Peyer's patch (tissue), 4 donors: Measurements from ENCODE around the gene ARHGAP24. TPM values are rescaled to one million over a fixed set of nuclear protein-coding genes. Genes with fewer than 3 reads are reported as not detected.
"Not testable (repeated sequence)": the region's sequence is repeated elsewhere in the genome, so short reads cannot be mapped to it uniquely, and the experiment has no call there.

Experiments
- DNase-seq, 3 donors: peaks; one replicate each; pipeline ENCODE4 v3.0.0-alpha.2; 2017 to 2019
- H3K27ac ChIP-seq, 4 donors: fragments of 200-600 bp; sonication (generic); one replicate each; pipeline ENCODE4 v1.5.1; 2016 to 2019
- H3K27me3 ChIP-seq, 2 donors: fragments of 200-600 bp; sonication (generic); one replicate each; pipeline ENCODE4 v1.5.1; 2019
- H3K36me3 ChIP-seq, 3 donors: fragments of 200-600 bp; sonication (generic); one replicate each; pipeline ENCODE4 v1.5.1; 2016 to 2019
- H3K4me1 ChIP-seq, 4 donors: fragments of 200-600 bp; sonication (generic); one replicate each; pipeline ENCODE4 v1.5.1; 2016 to 2019
- H3K4me3 ChIP-seq, 4 donors: fragments of 200-600 bp; sonication (generic); 1 replicate in 3 of 4; 2 replicates in 1 of 4; pipeline ENCODE4 v1.5.1; 2016 to 2019; ENCODE audit warnings: mild to moderate bottlenecking in 1 of 4
- H3K9me3 ChIP-seq, 4 donors: fragments of 200-600 bp; sonication (generic); one replicate each; pipeline ENCODE4 v1.5.1; 2016 to 2019; ENCODE audit warnings: mild to moderate bottlenecking in 1 of 4
- POLR2A ChIP-seq, 2 donors: fragments of 450-650 bp; IDR thresholded peaks; one replicate each; pipeline ENCODE4 v1.5.1; 2017; ENCODE audit warnings: antibody characterized with exemption in 2 of 2, mild to moderate bottlenecking in 2 of 2, moderate library complexity in 2 of 2
- total RNA-seq, 4 donors: library from RNA; depleted of rRNA; stranded (reverse); fragments of >200 nt; gene quantifications; one replicate each; pipeline ENCODE4 v1.1.0, GENCODE V29; 2016
- TF ChIP-seq, protein P1 (sequence below), 6 experiments: fragments of 450-650 bp in 4 of 6; fragments of 200-600 bp in 2 of 6; sonication (generic) in 1 of 6; IDR thresholded peaks; one replicate each; pipeline ENCODE4 v1.5.1; 2017 to 2019; ENCODE audit warnings: antibody characterized with exemption in 6 of 6, mild to moderate bottlenecking in 3 of 6, moderate library complexity in 1 of 6

ARHGAP24 gene
- total RNA-seq, 4 donors from 2014 or later = 4.7 to 330 (median 20.0) TPM

DNA sequence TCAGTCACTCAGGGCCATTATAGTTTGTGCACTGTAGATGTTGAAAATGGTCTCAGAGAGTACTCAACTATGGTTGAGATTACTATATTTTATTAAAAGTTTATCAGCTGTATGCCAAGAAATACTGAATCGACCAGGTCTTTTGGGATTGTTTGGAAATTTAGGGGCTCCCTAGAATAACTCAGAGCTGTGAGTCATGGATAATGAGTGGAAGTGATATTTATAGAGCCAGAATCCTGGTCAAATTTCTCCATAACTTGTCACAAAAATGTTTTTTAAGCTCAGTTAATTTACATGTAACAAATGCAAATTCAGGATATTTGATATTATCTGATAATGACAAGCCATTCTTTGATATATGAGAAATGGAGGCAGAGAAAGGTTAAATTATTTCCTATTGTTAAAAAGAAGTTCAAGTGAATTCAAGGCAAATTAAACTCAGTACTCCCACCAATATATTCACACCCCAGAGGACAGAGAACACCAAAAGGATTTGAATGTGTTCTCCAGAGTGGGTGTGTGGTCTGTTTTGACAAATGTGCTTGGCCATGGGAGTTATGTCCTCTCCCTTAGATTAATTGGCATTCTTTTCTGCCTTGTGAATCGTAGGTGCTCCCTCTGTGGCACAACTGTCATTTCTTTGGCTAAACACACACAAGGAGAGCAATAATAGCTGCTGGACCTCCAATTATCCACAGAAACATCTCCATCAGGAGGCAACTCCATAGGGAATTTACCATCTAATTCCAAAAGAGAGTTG, 37.7 kb downstream of the ARHGAP24 start:
- Histone ChIP-seq H3K36me3 (no peaks in the 10 kb centered on the region), H3K27ac (no peak overlapping the region), H3K9me3 (no peaks in the 10 kb centered on the region), H3K4me1 (no peaks in the 10 kb centered on the region), H3K27me3 (no peaks in the 10 kb centered on the region), H3K4me3 (no peak overlapping the region)
- DNase-seq = no peak
- TF ChIP-seq POLR2A (IDR thresholded peaks at IDR 0.05) = no peak

DNA sequence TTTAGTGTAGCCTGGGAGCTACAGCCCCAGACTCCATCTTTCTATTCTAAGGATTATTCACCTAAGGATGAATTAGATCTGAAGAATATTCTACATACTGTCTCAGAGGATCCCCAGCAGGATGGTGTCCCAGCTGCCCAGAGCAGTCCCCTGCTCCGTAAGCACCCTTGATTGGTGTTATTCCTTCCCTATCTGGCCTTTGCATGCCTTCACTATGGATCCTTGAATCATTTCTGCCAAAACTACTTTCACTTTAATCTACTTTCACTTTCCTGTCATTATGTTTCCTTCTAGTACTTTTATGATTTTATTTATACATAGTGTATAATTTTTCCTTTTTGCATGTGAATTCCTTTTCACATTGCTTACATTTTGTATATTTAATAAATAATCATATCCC, 39.2 kb downstream of the ARHGAP24 start:
- TF ChIP-seq, protein P1, sequence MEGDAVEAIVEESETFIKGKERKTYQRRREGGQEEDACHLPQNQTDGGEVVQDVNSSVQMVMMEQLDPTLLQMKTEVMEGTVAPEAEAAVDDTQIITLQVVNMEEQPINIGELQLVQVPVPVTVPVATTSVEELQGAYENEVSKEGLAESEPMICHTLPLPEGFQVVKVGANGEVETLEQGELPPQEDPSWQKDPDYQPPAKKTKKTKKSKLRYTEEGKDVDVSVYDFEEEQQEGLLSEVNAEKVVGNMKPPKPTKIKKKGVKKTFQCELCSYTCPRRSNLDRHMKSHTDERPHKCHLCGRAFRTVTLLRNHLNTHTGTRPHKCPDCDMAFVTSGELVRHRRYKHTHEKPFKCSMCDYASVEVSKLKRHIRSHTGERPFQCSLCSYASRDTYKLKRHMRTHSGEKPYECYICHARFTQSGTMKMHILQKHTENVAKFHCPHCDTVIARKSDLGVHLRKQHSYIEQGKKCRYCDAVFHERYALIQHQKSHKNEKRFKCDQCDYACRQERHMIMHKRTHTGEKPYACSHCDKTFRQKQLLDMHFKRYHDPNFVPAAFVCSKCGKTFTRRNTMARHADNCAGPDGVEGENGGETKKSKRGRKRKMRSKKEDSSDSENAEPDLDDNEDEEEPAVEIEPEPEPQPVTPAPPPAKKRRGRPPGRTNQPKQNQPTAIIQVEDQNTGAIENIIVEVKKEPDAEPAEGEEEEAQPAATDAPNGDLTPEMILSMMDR (IDR thresholded peaks at IDR 0.05) = no peak
- TF ChIP-seq POLR2A (IDR thresholded peaks at IDR 0.05) = no peak
- no peak for DNase-seq
- Histone ChIP-seq H3K4me3 (no peak overlapping the region), H3K36me3 (no peaks in the 10 kb centered on the region), H3K9me3 (no peaks in the 10 kb centered on the region), H3K27ac (peak overlapping the region in 1 of 4 donors; percentile 10), H3K27me3 (no peaks in the 10 kb centered on the region), H3K4me1 (no peaks in the 10 kb centered on the region)

DNA sequence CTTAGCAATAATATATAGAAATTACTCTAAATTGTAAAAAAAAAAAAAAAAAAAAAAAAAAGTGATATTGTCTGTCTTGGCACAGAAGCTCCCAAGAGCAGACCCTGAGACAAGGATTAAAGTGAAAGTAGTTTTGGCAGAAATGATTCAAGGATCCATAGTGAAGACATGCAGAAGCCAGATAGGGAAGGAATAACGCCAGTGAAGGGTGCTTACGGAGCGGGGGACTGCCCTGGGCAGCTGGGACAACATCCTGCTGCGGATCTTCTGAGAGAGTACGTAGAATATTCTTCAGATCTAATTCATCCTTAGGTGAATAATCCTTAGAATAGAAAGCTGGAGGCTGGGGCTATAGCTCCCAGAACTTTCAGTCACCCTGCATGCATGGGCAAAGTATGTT, 39.8 kb downstream of the ARHGAP24 start:
- H3K9me3 ChIP-seq = no peaks in the 10 kb centered on the region
- H3K4me3 ChIP-seq = no peak overlapping the region
- H3K27me3 ChIP-seq = no peaks in the 10 kb centered on the region
- no peaks in the 10 kb centered on the region for H3K4me1 ChIP-seq
- no peak overlapping the region for H3K27ac ChIP-seq
- DNase-seq = no peak
- TF ChIP-seq, protein P1 (IDR thresholded peaks at IDR 0.05) = no peak
- no peak for TF ChIP-seq POLR2A (IDR thresholded peaks at IDR 0.05)
- no peaks in the 10 kb centered on the region for H3K36me3 ChIP-seq

DNA sequence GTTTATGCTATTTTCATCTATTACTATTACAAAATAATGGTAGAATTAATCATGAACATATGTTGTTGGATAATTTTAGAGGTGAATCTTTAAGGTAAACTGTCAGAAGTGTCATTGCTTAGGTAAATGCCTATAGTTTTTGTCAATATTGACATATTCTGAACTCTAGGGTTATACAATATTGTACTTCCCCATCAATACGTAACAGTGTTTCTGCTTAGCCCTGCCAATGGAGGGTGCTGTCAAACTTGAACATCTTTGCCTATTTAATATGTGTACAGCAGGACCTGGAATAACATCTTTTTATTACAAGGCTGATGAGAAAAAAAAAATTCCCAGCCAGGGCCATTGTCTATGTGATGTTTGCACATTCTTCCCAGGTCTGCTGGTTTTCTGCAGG, 40.8 kb downstream of the ARHGAP24 start:
- TF ChIP-seq, protein P1 (IDR thresholded peaks at IDR 0.05) = no peak
- TF ChIP-seq POLR2A (IDR thresholded peaks at IDR 0.05) = no peak
- no peaks in the 10 kb centered on the region for H3K27me3 ChIP-seq

DNA sequence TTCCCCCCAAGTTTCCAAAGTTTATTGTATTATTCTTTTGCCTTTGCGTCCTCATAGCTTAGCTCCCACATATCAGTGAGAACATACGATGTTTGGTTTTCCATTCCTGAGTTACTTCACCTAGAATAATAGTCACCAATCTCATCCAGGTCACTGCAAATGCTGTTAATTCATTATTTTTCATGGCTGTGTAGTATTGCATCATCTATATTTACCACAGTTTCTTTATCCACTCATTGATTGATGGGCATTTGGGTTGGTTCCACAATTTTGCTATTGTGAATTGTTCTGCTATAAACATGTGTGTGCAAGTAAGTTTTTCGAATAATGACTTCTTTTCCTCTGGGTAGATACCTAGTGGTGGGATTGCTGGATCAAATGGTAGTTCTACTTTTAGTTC, 43.6 kb downstream of the ARHGAP24 start:
- not testable (repeated sequence) for H3K4me3 ChIP-seq, H3K4me1 ChIP-seq, H3K27ac ChIP-seq, H3K27me3 ChIP-seq, H3K36me3 ChIP-seq, H3K9me3 ChIP-seq, DNase-seq

More for the DNA sequence above, 40.8 kb downstream of the ARHGAP24 start:
- no peaks in the 10 kb centered on the region for H3K9me3 ChIP-seq
- no peak overlapping the region for H3K4me3 ChIP-seq
- no peak for DNase-seq
- H3K27ac ChIP-seq = no peak overlapping the region
- no peaks in the 10 kb centered on the region for H3K4me1 ChIP-seq
- no peaks in the 10 kb centered on the region for H3K36me3 ChIP-seq

DNA sequence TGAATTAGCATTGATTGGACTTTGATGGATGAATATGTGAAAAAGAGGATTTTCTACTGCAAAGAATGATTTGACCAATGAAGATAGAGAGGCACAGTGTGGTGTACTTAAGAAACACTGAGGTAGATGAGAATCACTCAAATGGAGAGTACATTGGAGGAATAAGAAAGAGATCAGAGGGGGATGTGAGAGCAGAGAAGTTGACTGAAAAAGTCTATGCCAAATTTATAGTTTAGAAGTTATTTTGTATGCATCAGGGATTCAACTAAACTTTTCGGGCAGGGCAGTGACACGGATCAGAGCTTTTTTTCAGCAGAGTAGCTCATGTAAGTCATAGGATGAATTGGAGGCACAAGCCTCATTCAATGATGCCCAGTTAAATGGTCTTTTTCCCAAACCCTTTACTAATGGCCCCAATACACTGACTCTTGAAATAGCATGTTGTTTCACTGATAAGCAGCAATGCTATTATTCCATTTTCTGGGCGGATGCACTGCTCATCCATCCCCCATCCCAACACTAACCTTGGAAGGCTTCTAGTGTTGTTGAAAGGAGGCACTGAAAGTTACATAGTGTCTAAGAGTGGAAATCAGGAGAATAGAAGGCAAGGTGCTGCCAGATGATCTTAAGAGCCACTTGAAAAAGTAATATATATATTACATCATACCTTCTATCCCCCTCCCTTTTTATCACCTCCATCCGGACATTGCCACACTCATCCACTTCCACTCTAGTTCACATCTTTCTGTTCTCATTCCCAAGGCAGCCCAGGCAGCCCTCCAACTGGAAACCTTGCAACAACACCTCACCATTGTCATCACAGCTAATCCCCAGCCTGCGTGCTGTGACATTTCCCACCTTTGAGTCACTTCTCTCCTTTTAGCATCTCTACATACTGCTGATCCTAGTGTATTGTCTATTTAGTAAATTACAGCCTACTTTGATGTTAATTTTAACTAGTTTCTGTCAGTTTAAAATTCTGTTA, 46.1 kb downstream of the ARHGAP24 start:
- H3K4me1 ChIP-seq = no peaks in the 10 kb centered on the region
- no peak for DNase-seq
- no peaks in the 10 kb centered on the region for H3K9me3 ChIP-seq
- no peaks in the 10 kb centered on the region for H3K27me3 ChIP-seq
- no peaks in the 10 kb centered on the region for H3K36me3 ChIP-seq
- no peak overlapping the region for H3K27ac ChIP-seq
- H3K4me3 ChIP-seq = no peak overlapping the region
- no peak for TF ChIP-seq POLR2A (IDR thresholded peaks at IDR 0.05)
- TF ChIP-seq, protein P1 (IDR thresholded peaks at IDR 0.05) = no peak
